HS-27A (cell line): ENCODE results near the gene BEGAIN.

Source experiments
- DNase-seq: peaks from one replicate; pipeline ENCODE4 v3.0.0-alpha.2; 2012; ENCODE audit warnings: low read depth, missing footprints

BEGAIN gene

GRCh38 chr14:100549834-100550625, 37.2 kb downstream of the BEGAIN start:
- DNase-seq = no peak

- DNase-seq = no peak
Observed at GRCh38 chr14:100548939-100549338, 38.3 kb downstream of the BEGAIN start.

GRCh38 chr14:100548295-100548655, 38.9 kb downstream of the BEGAIN start:
- no peak for DNase-seq

GRCh38 chr14:100547633-100548294, 39.5 kb downstream of the BEGAIN start:
- DNase-seq = peak; percentile 3

- no peak for DNase-seq
Observed at GRCh38 chr14:100546051-100546443, 41.2 kb downstream of the BEGAIN start.

GRCh38 chr14:100545359-100545758, 41.9 kb downstream of the BEGAIN start:
- DNase-seq = no peak

- DNase-seq = no peak
Observed at GRCh38 chr14:100544506-100545141, 42.6 kb downstream of the BEGAIN start.

GRCh38 chr14:100543471-100544455, 43.5 kb downstream of the BEGAIN start:
- no peak for DNase-seq

GRCh38 chr14:100542619-100543205, 44.5 kb downstream of the BEGAIN start:
- DNase-seq = no peak

- no peak for DNase-seq
Observed at GRCh38 chr14:100541621-100542560, 45.3 kb downstream of the BEGAIN start.

GRCh38 chr14:100540926-100541620, 46.1 kb downstream of the BEGAIN start:
- no peak for DNase-seq

- DNase-seq = no peak
Observed at GRCh38 chr14:100540141-100540925, 46.9 kb downstream of the BEGAIN start.

GRCh38 chr14:100539766-100540140, 47.5 kb downstream of the BEGAIN start:
- DNase-seq = no peak

GRCh38 chr14:100539003-100539660, 48.1 kb downstream of the BEGAIN start:
- DNase-seq = no peak

GRCh38 chr14:100538351-100539002, 48.7 kb downstream of the BEGAIN start:
- no peak for DNase-seq

GRCh38 chr14:100537446-100538350, 49.5 kb downstream of the BEGAIN start:
- no peak for DNase-seq
